PFSK-1 (cell line): Measurements from ENCODE around the gene ULBP2.
A peak's percentile ranks its signal among the peaks of the same experiment; 100 is the strongest.

Experiments used
- FOXP2 ChIP-seq: optimal IDR thresholded peaks from 2 replicates; pipeline ENCODE3; 2011; ENCODE audit warnings: borderline replicate concordance, control low read depth, inconsistent platforms; ENCODE audit not compliant: insufficient read depth; ENCODE audit errors: extremely low read length, extremely low read depth
- POLR2AphosphoS5 ChIP-seq: IDR thresholded peaks from 2 replicates; pipeline ENCODE4 v1.6.1; 2012; ENCODE audit warnings: low read depth, mild to moderate bottlenecking, control low read depth, low read length, moderate library complexity
- SIN3A ChIP-seq: IDR thresholded peaks from 2 replicates; pipeline ENCODE4 v1.6.1; 2012; ENCODE audit warnings: mild to moderate bottlenecking, low read length, moderate library complexity, borderline replicate concordance; ENCODE audit not compliant: insufficient read depth
- TAF1 ChIP-seq: IDR thresholded peaks from 2 replicates; pipeline ENCODE4 v1.6.1; 2012; ENCODE audit warnings: low read length, control low read depth, borderline replicate concordance; ENCODE audit not compliant: insufficient read depth
- TF ChIP-seq, protein P1 (sequence below), 2 experiments: IDR thresholded peaks; 2 replicates each; pipeline versions ENCODE4 v1.6.1 to v1.8.0; 2011 to 2012; ENCODE audit warnings: low read depth in 2 of 2, low read length in 2 of 2, control low read depth in 1 of 2, inconsistent platforms in 1 of 2, mild to moderate bottlenecking in 1 of 2, moderate library complexity in 1 of 2; ENCODE audit not compliant: insufficient read depth in 1 of 2

ULBP2 gene

DNA sequence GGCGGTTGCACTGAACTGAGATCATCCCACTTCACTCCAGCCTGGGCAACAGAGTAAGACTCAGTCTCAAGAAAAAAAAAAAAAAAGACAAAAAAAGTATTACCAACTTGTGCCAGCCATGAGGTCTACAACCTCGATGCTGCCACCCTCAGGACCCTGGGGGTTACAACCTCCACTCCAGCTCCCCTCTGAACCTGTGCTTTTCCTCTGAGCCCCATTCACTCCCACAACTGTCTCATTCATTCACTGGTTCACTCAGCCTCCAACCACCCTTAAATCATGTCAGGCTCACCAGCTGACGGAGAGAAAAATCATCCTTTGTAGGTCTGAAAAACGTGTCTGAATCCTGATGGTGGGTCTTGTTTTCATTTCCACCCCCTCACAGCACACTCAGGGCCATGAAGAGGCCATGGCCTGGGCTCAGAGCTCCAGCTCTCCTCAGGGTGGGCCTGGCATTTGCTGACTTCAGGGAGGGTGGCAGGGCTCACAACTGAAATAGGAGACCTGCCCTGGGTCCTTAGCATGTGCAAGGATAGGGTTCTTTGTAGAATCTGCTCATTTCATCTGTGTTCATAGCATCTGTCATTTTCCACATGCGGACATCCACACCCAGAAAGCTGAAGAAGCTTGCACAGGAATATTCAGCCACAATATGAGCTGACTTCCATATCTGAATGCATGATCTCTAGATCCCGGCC, 20.1 kb downstream of the ULBP2 start:
- no peak for TF ChIP-seq TAF1
- no peak for TF ChIP-seq POLR2AphosphoS5
- no peak for TF ChIP-seq SIN3A
- TF ChIP-seq, protein P1, sequence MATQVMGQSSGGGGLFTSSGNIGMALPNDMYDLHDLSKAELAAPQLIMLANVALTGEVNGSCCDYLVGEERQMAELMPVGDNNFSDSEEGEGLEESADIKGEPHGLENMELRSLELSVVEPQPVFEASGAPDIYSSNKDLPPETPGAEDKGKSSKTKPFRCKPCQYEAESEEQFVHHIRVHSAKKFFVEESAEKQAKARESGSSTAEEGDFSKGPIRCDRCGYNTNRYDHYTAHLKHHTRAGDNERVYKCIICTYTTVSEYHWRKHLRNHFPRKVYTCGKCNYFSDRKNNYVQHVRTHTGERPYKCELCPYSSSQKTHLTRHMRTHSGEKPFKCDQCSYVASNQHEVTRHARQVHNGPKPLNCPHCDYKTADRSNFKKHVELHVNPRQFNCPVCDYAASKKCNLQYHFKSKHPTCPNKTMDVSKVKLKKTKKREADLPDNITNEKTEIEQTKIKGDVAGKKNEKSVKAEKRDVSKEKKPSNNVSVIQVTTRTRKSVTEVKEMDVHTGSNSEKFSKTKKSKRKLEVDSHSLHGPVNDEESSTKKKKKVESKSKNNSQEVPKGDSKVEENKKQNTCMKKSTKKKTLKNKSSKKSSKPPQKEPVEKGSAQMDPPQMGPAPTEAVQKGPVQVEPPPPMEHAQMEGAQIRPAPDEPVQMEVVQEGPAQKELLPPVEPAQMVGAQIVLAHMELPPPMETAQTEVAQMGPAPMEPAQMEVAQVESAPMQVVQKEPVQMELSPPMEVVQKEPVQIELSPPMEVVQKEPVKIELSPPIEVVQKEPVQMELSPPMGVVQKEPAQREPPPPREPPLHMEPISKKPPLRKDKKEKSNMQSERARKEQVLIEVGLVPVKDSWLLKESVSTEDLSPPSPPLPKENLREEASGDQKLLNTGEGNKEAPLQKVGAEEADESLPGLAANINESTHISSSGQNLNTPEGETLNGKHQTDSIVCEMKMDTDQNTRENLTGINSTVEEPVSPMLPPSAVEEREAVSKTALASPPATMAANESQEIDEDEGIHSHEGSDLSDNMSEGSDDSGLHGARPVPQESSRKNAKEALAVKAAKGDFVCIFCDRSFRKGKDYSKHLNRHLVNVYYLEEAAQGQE (IDR thresholded peaks at IDR 0.05; ENCODE audit: insufficient read depth in 1 of 2, low read depth in 2 of 2, low read length in 2 of 2), result no peak
- TF ChIP-seq FOXP2, result no peak

DNA sequence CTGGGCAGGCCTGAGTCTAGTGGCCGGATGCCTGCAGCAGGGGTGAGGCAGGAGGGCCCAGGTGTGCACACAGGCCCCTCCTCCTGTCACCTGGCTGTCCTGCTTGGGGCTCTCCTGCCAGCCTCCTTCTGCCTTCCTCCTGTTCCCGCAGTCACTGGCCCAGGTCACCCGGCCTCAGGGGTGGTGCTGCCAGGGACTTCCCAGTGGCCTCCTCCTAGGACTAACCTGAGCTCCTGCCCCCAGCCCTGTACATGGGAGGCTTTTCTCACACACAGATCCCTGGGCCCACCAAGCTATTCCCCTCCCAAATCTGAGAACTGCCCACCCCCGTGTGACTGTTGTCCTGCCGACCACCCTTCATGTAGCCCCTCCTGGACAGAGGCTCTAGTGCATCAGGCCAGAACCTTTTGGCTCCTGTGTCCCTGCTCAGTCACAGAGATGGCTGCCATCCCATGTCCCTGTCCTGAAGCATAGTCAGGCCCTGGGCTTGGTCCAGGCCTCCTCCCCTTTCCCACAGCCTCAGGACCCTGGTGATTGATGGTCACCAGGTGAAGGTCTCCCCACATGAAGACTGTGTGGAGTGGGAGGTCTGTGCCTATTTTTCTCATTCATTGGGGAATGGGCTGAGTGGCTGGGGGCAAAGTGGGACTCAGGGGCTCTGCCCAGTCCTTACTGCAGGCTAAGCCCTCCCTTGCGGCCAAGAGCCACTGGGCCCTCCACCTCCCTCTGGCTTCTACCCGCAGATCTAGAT, 20.8 kb downstream of the ULBP2 start:
- no peak for TF ChIP-seq POLR2AphosphoS5
- no peak for TF ChIP-seq SIN3A

DNA sequence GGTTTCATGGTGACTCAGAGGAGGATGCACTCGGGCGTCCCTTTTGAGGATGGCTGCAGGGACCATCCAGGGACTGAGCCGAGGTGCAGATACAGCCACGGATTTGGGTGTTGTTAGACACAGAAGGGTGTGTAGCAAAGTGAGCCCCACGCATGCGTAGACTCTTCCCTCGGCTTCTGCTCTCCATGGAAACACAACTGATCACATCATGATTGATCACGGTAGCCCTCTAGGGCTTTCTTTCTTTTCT, 21.3 kb downstream of the ULBP2 start:
- no peak for TF ChIP-seq POLR2AphosphoS5
- TF ChIP-seq TAF1, result no peak
- TF ChIP-seq, protein P1 (IDR thresholded peaks at IDR 0.05; ENCODE audit: insufficient read depth in 1 of 2, low read depth in 2 of 2, low read length in 2 of 2), result no peak
- no peak for TF ChIP-seq FOXP2
- TF ChIP-seq SIN3A, result no peak

DNA sequence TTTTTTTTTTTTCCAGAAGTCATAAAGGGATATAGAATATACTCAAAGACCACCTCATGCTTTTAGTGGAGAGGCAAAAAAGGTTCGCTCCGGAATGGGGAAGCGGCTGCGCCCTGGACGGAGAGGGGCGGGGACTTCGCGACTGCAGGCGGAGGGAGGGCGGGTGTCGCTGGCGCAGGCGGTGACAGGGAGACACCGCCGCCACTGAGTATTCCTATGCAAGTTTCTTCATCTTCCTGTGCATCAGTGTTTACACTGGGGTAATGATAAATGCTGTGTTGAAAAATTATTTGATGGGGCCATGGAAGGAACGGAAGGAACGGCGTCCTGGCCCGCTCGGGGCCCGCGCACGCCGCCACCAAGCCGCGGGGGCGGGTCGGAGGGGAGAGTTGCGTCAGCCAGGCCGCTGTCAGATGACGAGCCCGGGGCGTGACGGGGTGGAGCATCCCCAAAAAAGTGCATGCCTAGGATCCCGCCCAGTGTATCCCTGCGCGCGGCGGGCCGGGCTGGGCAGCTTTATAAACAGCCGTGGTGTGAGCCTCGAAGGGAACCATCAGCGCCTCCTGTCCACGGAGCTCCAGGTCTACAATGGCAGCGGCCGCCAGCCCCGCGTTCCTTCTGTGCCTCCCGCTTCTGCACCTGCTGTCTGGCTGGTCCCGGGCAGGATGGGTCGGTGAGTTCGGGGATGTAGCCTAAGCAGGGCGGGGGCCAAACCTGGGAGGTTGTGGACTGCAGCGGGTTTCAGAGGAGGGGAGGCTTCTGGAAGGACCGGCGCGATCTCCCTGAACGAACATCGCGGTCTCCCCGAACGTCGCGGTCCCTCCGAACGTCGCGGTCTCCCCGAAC, 21.9 kb downstream of the ULBP2 start, which contains the start of gene ULBP1:
Gene ULBP1 (plus strand): TSS at position 482 of the 846 bp plus-strand sequence. CDS start 107 bp downstream, at position 589.
- no peak for TF ChIP-seq TAF1
- peak; percentile 37 for TF ChIP-seq FOXP2
- TF ChIP-seq POLR2AphosphoS5, result no peak

DNA sequence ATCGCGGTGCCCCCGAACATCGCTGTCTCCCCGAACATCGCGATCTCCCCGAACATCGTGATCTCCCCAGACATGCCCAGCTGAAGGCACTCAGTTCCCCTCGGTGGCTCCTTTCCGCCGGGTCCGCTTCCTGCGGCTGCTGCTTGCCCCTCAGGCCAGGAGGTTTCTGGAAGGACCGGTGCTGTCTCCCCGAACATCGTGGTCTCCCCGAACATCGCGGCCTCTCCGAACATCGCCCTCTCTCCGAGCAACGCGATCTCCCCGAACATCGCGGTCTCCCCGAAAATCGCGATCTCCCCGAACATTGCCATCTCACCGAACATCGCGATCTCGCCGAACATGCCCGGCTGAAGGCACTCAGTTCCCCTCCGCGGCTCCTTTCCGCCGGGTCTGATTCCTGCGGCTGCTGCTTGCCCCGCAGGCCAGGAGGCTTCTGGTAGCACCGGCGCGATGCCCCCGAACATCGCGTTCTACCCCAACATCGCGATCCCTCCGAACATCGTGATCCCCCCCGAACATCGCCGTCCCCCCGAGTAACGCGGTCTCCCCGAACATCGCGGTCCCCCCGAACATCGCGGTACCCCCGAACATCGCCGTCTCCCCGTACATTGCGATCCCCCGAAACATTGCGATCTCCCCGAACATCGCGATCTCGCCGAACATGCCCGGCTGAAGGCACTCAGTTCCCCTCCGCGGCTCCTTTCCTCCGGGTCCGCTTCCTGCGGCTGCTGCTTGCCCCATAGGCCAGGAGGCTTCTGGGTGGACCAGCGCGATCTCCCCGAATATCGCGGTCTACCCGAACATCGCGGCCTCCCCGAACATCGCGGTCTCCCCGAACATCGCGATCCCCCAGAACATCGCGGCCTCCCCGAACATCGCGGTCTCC, 22.7 kb downstream of the ULBP2 start:
- TF ChIP-seq POLR2AphosphoS5, result no peak

DNA sequence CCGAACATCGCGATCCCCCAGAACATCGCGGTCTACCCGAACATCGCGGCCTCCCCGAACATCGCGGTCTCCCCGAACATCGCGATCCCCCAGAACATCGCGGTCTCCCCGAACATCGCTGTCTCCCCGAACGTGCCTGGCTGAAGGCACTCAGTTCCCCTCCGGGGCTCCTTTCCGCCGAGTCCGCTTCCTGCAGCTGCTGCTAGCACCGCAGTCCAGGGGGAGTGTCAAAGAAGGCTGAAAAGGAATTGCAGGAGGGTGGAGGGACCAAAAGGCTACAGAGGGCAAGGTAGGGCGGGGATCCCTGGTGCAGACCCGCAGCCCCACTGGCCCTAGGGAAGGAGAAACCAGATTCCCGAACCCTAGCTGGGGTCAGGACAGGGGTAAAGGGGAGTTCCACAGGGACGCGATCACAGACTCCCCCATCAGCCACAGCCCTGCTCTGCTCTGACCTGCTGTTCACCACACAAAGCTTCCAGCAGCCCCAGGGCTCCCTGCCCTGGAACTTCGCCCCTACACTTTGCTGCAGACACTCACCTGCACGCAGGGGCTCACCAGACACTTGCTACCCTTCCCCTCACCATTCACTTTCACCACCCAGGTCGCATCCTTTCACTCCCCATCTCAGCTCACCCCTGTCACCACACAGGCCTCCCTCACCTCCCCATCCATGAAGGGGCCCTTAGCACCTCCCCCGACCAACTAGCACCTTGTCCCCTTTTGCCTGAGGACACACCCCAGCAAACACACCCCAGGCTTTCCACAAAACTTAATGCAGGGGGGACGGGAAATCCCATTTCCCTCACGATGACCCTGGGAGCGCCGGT, 23.6 kb downstream of the ULBP2 start:
- no peak for TF ChIP-seq POLR2AphosphoS5
- no peak for TF ChIP-seq TAF1
- TF ChIP-seq, protein P1 (IDR thresholded peaks at IDR 0.05; ENCODE audit: insufficient read depth in 1 of 2, low read depth in 2 of 2, low read length in 2 of 2), result no peak
- TF ChIP-seq SIN3A, result no peak
- no peak for TF ChIP-seq FOXP2
